GM12878 (cell line): ENCODE results near the gene NEBL. TPM values are rescaled to one million over a fixed set of nuclear protein-coding genes. Genes with fewer than 3 reads are reported as not detected.

Experiments
- ATAC-seq: fragments of 200-7000 bp; cut with Tn5 transposase; 3 replicates; pipeline ENCODE4 v1.9.1; 2020; ENCODE audit warnings: mild to moderate bottlenecking, moderate library complexity
- Bru-seq: library from RNA; stranded (reverse); fragments of 400-500 nt; gene quantifications from one replicate; lab custom pipeline; 2021; lab: Mats Ljungman, UMichigan
- BruChase-seq, 2 experiments: library from RNA; stranded (reverse); fragments of 400-500 nt; gene quantifications; one replicate each; lab custom pipeline; 2021; lab: Mats Ljungman, UMichigan
- BruUV-seq: library from RNA; stranded (reverse); fragments of 400-500 nt; replicated peaks from 2 replicates; lab custom pipeline; 2021; lab: Mats Ljungman, UMichigan
- CTCF ChIA-PET: fragments of 300-600 bp; sonication (Branson Sonifier 250); formaldehyde crosslinking; extraction: SDS; loops from one replicate; lab custom pipeline; 2021; ENCODE audit warnings: inconsistent platforms; lab: Yijun Ruan, JAX
- POLR2A ChIA-PET: fragments of 350-600 bp; formaldehyde crosslinking; extraction: SDS; loops from one replicate; lab custom pipeline; 2021; ENCODE audit warnings: inconsistent platforms; lab: Charles Lee
- RAD21 ChIA-PET: fragments of 300-600 bp; sonication (Branson Sonifier 250); formaldehyde crosslinking; loops from one replicate; lab custom pipeline; 2023; ENCODE audit warnings: antibody characterized with exemption; ENCODE audit not compliant: unreplicated experiment; lab: Charles Lee
- SMC1A ChIA-PET: fragments of 300-600 bp; sonication (Branson Sonifier 250); formaldehyde crosslinking; loops from one replicate; lab custom pipeline; 2023; ENCODE audit not compliant: unreplicated experiment, uncharacterized antibody; lab: Charles Lee
- DNase-seq: peaks from one replicate; pipeline ENCODE4 v3.0.0-alpha.2; 2011; ENCODE audit warnings: low read depth, low spot score
- FAIRE-seq: peaks from 3 replicates; lab custom pipeline; 2011; peaks lifted over from hg19 to GRCh38; lab: Jason Lieb, UNC
- H2AFZ ChIP-seq: 2 replicates; pipeline ENCODE4 v1.6.0; 2011; ENCODE audit warnings: low read depth, low read length, control low read depth; ENCODE audit not compliant: control insufficient read depth
- H3K27ac ChIP-seq: 2 replicates; pipeline ENCODE4 v1.5.1; 2011; ENCODE audit warnings: control low read depth; ENCODE audit not compliant: control insufficient read depth, insufficient read depth
- H3K27me3 ChIP-seq, 2 experiments: replicated peaks in 1 of 2; 2 replicates each; pipeline versions ENCODE4 v1.6.0 to v1.6.1; 2011; ENCODE audit warnings: low read length in 1 of 2; ENCODE audit not compliant: control insufficient read depth in 2 of 2, insufficient read depth in 2 of 2
- H3K36me3 ChIP-seq, 2 experiments: 2 replicates each; pipeline ENCODE4 v1.5.1; 2011; ENCODE audit warnings: low read length in 1 of 2; ENCODE audit not compliant: control insufficient read depth in 2 of 2, insufficient read depth in 2 of 2
- H3K4me1 ChIP-seq: 2 replicates; pipeline ENCODE4 v1.6.1; 2011; ENCODE audit warnings: mild to moderate bottlenecking, low read length, moderate library complexity, mixed read lengths; ENCODE audit not compliant: control insufficient read depth, insufficient read depth
- H3K4me2 ChIP-seq: 2 replicates; pipeline ENCODE4 v1.6.0; 2011; ENCODE audit warnings: control low read depth; ENCODE audit not compliant: control insufficient read depth, insufficient read depth
- H3K4me3 ChIP-seq: fragments of 200-600 bp; sonication (generic); 2 replicates; pipeline ENCODE4 v1.5.1; 2016
- H3K79me2 ChIP-seq: 2 replicates; pipeline ENCODE4 v1.6.0; 2011; ENCODE audit warnings: low read length; ENCODE audit not compliant: control insufficient read depth, insufficient read depth
- H3K9ac ChIP-seq: 2 replicates; pipeline ENCODE4 v1.8.0; 2011; ENCODE audit warnings: low read length, control low read depth, mixed read lengths; ENCODE audit not compliant: control insufficient read depth, insufficient read depth
- H3K9me3 ChIP-seq: replicated peaks from 3 replicates; pipeline ENCODE4 v1.5.1; 2011; ENCODE audit warnings: mild to moderate bottlenecking, low read length; ENCODE audit not compliant: control insufficient read depth, insufficient read depth
- H4K20me1 ChIP-seq: 2 replicates; pipeline ENCODE4 v1.6.0; 2011; ENCODE audit not compliant: control insufficient read depth, insufficient read depth
- ATF2 ChIP-seq: IDR thresholded peaks from 2 replicates; pipeline ENCODE4 v1.6.1; 2012; ENCODE audit warnings: low read length, inconsistent platforms
- EZH2 ChIP-seq: IDR thresholded peaks from 2 replicates; pipeline ENCODE4 v1.6.1; 2012; ENCODE audit warnings: low read depth, mild to moderate bottlenecking, control low read depth, inconsistent platforms, low read length, borderline replicate concordance; ENCODE audit not compliant: control insufficient read depth
- IKZF1 ChIP-seq: fragments of 450-650 bp; conservative IDR thresholded peaks from 2 replicates; pipeline ENCODE4 v1.6.1; 2017; ENCODE audit warnings: antibody characterized with exemption, mild to moderate bottlenecking
- NFYB ChIP-seq: IDR thresholded peaks from 2 replicates; pipeline ENCODE4 v1.6.1; 2011; ENCODE audit warnings: low read depth, mild to moderate bottlenecking, low read length, improper control_type of control experiment, moderate library complexity; ENCODE audit not compliant: insufficient read depth
- SREBF1 ChIP-seq: IDR thresholded peaks from 2 replicates; pipeline ENCODE4 v1.6.1; 2012; ENCODE audit warnings: mild to moderate bottlenecking, low read length
- STAT1 ChIP-seq: fragments of 450-650 bp; conservative IDR thresholded peaks from 2 replicates; pipeline ENCODE4 v1.6.1; 2014; ENCODE audit warnings: antibody characterized with exemption, mild to moderate bottlenecking
- TCF3 ChIP-seq: IDR thresholded peaks from 2 replicates; pipeline ENCODE4 v1.6.1; 2012; ENCODE audit warnings: low read depth, mild to moderate bottlenecking, low read length, borderline replicate concordance; ENCODE audit not compliant: insufficient read depth
- ZSCAN29 ChIP-seq: fragments of 450-650 bp; IDR thresholded peaks from 2 replicates; pipeline ENCODE4 v1.6.1; 2017; ENCODE audit warnings: mild to moderate bottlenecking, moderate library complexity
- WGBS: methylation state at CpG from one replicate; pipeline ENCODE4 v1.1.6; 2016; ENCODE audit warnings: low lambda C conversion rate; ENCODE audit not compliant: insufficient replicate concordance, insufficient coverage; ENCODE audit errors: missing lambda C conversion rate; 5-methylcytosine and 5-hydroxymethylcytosine counted together
- in situ Hi-C: fragments of 300-500 bp; cut with MboI; formaldehyde crosslinking; loops from 9 replicates; pipeline ENCODE4 v1.14.3; 2018; ENCODE audit warnings: mixed read lengths
- intact Hi-C: fragments of 100-400 bp; cut with micrococcal nuclease; formaldehyde crosslinking; loops from one replicate; pipeline ENCODE4 v1.14.2; 2022; ENCODE audit not compliant: unreplicated experiment
- long read RNA-seq, 2 experiments: library from polyadenylated mRNA; unstranded; transcript quantifications; one replicate each; pipeline ENCODE4 v2.0.0, GENCODE V29; 2019 to 2020
- polyA minus RNA-seq, 3 experiments: library from RNA; depleted of rRNA, polyadenylated mRNA; stranded (reverse); fragments of >200 nt; gene quantifications; 2 replicates each; pipeline ENCODE4 v1.2.3, GENCODE V29; 2011
- polyA plus RNA-seq, 11 experiments: library from polyadenylated mRNA; depleted of rRNA in 4 of 11; unstranded in 6 of 11; stranded (reverse) in 5 of 11; fragments of >200 nt; fragmentation: Nextera tagmentation in 4 of 11; fragmentation: Illumina TruSeq in 1 of 11; extraction: Ambion mirVana in 4 of 11; extraction: Trizol in 1 of 11; gene quantifications; 1 replicate in 1 of 11; 2 replicates in 10 of 11; pipeline versions ENCODE4 v1.2.1 to v1.2.3, GENCODE V29; 2011 to 2016; ENCODE audit warnings: inconsistent platforms in 2 of 11, missing spikeins in 2 of 11, low read depth in 1 of 11
- total RNA-seq, 4 experiments: library from RNA; depleted of rRNA in 3 of 4; stranded (reverse); fragments of >200 nt in 3 of 4; fragmentation: Illumina TruSeq in 1 of 4; extraction: Trizol in 1 of 4; gene quantifications; 2 replicates each; pipeline versions ENCODE4 v1.2.1 to v1.2.3, GENCODE V29; 2013 to 2021

The NEBL gene
- 1.6 and 2.3 TPM in 2 replicates for total RNA-seq (2013; cell fraction: nucleolus; rRNA removed)
- not detected in 2 replicates for total RNA-seq (2014; rRNA removed)
- total RNA-seq (2014; rRNA removed; fragmentation: Illumina TruSeq; extraction: Trizol), result 0.04 TPM in 1 of 2 replicates, not detected in the other
- total RNA-seq (2021), result 0.08 and 0.18 TPM in 2 replicates
- polyA plus RNA-seq (2011; ENCODE audit: low read depth), result not detected
- 0.56 and 1.4 TPM in 2 replicates for polyA plus RNA-seq (2011; rRNA removed)
- polyA plus RNA-seq (2011; cell fraction: cytosol; rRNA removed), result 0.28 and 0.36 TPM in 2 replicates
- 0.55 and 0.98 TPM in 2 replicates for polyA plus RNA-seq (2011; cell fraction: nucleus; rRNA removed)
- 0.03 and 0.07 TPM in 2 replicates for polyA plus RNA-seq (2012)
- polyA plus RNA-seq (2014; fragmentation: Illumina TruSeq; extraction: Trizol), result not detected in 2 replicates
- polyA plus RNA-seq (2014; fragmentation: Nextera tagmentation; extraction: Ambion mirVana), result not detected
- 0.03 TPM in 1 of 2 replicates, not detected in the other for polyA plus RNA-seq (2014; rRNA removed)
- polyA plus RNA-seq (2016; fragmentation: Nextera tagmentation; extraction: Ambion mirVana), result under 1 TPM in 1 of 2 experiments, not detected in 1; 0.04 TPM
- 1.2 and 1.4 TPM in 2 replicates for polyA minus RNA-seq (2011; rRNA and poly(A)+ RNA removed)
- polyA minus RNA-seq (2011; cell fraction: cytosol; rRNA and poly(A)+ RNA removed), result 0.40 TPM in 1 of 2 replicates, not detected in the other
- 0.77 and 2.3 TPM in 2 replicates for polyA minus RNA-seq (2011; cell fraction: nucleus; rRNA and poly(A)+ RNA removed)
- percentile 16 among the genes with signal in this experiment for Bru-seq, nascent RNA
- percentile 13 among the genes with signal in this experiment for BruChase-seq, experiment 1, labeled RNA remaining after a 6-hour chase
- percentile 17 among the genes with signal in this experiment for BruChase-seq, experiment 2, labeled RNA remaining after a 2-hour chase
- long read RNA-seq, experiment 1, result 0 reads
- long read RNA-seq, experiment 2, partial matches to known transcripts, result 0 of 3 reads
- long read RNA-seq, experiment 2, other reads (novel, unspliced or antisense), result 3 of 3 reads

- CTCF ChIA-PET, result no interaction called here
- no peaks in the 10 kb centered on the region for H4K20me1 ChIP-seq
- no peak for TF ChIP-seq ATF2
- no peak for TF ChIP-seq TCF3
- no peak for TF ChIP-seq STAT1
- TF ChIP-seq IKZF1, result no peak
- TF ChIP-seq NFYB, result no peak
- no peak for TF ChIP-seq SREBF1
- no peak for TF ChIP-seq ZSCAN29
- TF ChIP-seq EZH2, result no peak
- no TSS peak for BruUV-seq
- H3K27ac ChIP-seq, result no peak within 1 kb of the TSS
- no peak within 1 kb of the TSS for H3K4me3 ChIP-seq
- intact Hi-C loops (no loop called here), in situ Hi-C loops (no loop called here)
- ATAC-seq, result no peak
- H3K9ac ChIP-seq, result no peak within 1 kb of the TSS
- H3K9me3 ChIP-seq, result no peaks in the 10 kb centered on the region
- H3K36me3 ChIP-seq, result no peaks in the 10 kb centered on the region
- no peak for FAIRE-seq
- SMC1A ChIA-PET, result no interaction called here
- H2AFZ ChIP-seq, result no peak within 1 kb of the TSS
- DNase-seq, result no peak
- no peaks in the 10 kb centered on the region for H3K79me2 ChIP-seq
- POLR2A ChIA-PET, result no interaction called here
- H3K4me1 ChIP-seq, result no peaks in the 10 kb centered on the region
- no peaks in the 10 kb centered on the region for H3K27me3 ChIP-seq
- H3K4me2 ChIP-seq, result no peak within 1 kb of the TSS
- 33% methylated on average over 2 of the region's 2 CpGs for WGBS
- RAD21 ChIA-PET, result no interaction called here
Observed at GRCh38 chr10:20897146-20897825, at the start of gene NEBL. TSS of gene NEBL (minus strand) at chr10:20897311. CDS start at chr10:20897205, 106 bp downstream.
